HG03066 (cell line): ENCODE data around the gene ARHGAP28.
"Not testable (repeated sequence)": the region's sequence is repeated elsewhere in the genome, so short reads cannot be mapped to it uniquely, and the experiment has no call there.

Experiments
- ATAC-seq: cut with Tn5 transposase; IDR thresholded peaks from one replicate; pipeline ENCODE4 v1.9.1; 2021; ENCODE audit warnings: low read depth; ENCODE audit not compliant: unreplicated experiment

Gene ARHGAP28

DNA sequence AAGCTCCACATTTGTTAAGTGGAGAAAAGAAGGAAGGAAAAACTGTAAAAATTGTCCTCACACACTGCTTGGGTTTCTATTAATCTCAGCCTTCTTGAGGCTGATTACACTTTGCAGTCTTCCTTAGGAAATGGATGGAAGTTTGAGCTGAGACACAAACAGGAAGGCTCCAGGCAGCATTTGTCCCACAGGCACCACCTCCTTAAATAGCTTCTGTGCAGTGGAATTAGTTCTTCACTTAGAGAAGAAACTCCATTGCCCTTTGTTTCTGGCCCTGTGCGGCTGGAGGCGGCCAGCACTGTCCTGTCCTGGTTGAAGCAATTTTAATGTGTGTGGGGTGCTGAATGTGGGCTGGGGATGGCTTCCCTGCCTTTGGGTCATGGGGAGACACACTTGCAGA is 44.3 kb downstream of the ARHGAP28 start:
- ATAC-seq, result no peak

DNA sequence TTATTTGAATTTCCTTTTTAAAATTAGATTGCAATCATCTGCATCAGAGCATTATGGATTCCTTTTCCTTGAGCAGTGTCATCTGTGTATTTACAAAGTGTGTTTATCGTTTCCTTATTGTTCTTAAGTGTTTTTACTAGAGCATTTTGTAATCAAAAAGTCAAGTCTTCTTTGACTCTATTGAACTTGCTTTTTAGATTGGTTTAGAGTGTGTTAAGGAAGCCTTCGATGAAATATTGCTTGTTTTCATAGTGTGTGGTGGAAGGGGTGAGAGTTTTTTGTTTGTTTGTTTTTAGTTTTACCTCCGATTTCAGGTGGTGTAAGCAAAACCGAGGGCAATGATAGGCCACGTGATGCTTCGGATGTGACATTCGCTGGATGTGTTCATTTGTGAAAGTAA is 45.7 kb downstream of the ARHGAP28 start:
- ATAC-seq, result no peak

DNA sequence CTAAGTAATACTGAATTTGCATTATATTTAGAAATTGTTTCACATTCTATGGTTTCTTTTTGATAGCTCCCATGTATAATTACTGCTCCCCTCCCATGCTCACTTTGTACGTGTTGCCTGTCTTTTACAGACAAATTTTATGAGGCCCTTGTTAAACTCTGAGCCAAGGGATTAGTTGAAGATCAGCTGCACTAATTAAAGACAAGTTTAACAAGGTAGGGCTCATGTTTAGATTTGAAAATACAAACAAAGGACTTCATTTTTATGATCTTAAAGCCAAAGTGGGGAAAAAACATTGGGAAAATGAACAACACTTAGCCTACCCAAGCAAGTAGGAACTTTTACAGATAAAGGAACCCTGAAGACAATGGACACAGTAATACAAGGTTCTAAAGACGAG is 46.2 kb downstream of the ARHGAP28 start:
- no peak for ATAC-seq

DNA sequence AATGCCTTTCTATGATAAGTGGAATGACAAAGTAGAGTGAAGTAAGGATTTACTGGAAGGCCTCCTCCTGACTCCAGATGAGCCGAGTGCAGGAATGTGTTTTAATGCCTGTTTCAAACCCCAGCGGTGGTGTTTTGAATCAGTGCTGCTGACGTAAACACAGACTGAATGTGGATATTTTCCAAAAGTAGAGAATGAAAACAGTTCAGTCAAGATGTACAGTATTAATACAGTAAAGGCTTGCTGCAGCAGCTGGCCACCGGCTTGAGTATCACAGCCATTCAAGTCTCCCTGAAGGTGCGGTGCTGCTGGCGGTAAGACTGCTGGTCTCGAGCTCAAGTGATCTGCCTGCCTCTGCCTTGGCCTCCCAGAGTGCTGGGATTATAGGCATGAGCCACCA is 46.7 kb downstream of the ARHGAP28 start:
- no peak for ATAC-seq

DNA sequence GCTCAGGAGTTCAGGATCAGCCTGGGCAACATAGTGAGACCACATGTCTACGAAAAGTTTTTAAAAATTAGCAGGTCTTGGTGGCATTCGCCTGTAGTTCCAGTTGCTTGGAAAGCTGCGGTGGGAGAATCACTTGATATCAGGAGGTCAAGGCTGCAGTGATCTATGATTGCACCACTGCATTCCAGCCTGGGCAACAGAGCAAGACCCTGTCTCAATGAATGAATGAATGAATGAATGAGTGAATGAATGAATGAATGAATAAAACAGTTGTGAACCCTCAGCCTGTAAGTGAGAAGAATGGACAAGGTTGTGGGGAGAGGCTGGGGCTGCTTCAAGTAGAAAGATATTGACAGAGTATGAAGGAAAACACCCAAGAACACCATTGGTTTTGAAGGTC is 48.0 kb downstream of the ARHGAP28 start:
- ATAC-seq, result no peak

DNA sequence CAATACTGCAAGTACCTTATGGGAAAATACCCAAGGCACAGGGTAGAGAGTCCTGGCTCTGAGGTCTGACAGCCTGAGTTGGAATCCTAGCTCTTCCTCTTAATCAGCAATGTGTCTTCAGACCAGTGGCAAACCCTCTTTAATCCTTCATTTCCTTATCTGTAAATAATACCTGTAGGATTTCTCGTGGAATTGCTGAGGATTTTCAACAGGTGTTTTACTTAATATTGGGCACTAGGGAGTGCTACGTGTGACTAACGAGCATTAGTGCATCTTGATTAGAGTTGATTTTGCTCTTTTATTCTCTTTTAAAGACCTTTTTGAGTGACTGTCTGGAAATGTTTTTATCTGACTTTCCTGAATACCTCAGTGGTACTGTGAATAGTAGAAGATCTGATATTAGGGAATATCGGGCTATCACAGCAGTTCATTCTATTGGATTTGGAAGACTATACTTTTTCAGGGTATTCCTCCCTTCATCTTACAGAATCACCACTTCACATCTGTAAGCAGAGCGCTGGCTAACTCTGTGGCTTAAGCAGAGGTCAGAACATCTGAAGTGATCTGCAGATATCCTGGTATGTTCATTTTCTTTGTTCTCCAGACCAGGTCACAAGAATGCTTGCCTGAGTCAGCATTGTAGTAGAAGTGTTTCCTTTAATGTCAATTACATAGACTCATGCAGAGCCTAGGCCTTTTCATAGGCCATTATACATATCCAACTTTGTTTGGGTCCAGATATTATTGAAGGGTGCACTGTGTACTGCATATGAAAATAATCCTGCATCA is 49.1 kb downstream of the ARHGAP28 start:
- ATAC-seq, result no peak

DNA sequence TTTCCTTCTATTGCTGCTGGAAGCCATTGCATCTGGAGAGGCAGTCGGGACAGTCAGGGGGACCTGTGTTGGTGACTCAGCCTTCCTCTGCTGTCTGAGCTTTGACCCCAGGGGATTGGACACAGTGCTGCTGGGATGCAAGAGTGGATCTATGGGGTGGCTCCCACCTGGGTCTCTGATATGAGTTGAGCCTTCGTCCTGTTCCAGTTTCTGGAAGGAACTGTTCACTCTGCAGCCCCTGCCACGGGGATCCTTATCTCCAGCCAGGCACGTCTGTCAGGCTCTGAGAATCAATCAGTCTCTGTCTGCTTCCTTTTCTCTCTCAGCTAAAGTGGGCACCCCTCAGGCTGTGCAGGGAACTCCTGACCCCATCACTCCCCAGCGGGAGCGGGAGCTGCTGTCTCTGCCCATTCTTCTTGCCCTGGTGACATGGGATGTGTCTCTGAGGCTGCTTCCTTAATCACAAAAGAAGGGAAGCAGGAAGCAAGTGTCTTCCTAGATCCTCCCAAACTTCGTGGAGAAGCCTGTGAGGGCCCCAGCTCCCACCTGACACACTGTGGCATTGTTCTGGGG is 51.7 kb downstream of the ARHGAP28 start:
- no peak for ATAC-seq

DNA sequence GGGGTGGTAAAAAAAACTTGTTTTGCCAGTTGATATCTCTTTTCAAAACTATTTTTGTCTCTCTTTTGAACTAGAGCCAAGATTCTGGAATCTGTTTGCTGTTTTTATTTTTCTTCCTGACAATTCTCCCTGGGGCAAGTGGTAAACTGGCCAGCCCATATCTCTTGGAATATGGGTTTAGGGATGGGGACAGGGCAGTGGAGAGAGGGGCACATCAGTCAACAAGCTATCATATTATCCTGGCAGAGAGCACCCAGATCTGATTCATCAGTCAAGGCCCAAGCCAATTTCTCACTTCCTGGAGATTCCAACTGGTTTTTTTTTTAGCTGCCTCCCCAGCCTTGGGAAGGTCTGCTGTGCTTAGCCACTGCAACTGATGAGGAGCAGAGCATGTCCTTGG is 52.3 kb downstream of the ARHGAP28 start:
- no peak for ATAC-seq

DNA sequence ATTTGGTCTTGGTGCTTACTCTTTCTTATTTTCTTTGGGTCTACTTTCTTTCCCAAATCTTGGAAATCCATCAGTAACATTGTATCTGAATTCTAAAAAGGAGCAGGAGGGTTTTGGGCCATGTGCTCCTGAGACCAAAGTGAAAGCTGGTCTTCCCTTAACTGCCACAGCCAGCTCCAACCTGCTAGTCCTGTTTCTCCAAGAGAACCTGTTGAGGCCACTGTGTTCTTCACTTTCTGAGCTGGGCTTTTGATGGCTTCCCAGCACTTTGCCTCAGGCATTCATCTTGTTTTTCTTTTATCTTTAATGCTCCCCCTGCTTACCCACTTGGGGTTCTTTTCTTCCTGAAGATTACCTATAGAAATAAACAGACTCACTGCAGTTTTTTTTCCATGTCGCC is 53.3 kb downstream of the ARHGAP28 start:
- no peak for ATAC-seq

DNA sequence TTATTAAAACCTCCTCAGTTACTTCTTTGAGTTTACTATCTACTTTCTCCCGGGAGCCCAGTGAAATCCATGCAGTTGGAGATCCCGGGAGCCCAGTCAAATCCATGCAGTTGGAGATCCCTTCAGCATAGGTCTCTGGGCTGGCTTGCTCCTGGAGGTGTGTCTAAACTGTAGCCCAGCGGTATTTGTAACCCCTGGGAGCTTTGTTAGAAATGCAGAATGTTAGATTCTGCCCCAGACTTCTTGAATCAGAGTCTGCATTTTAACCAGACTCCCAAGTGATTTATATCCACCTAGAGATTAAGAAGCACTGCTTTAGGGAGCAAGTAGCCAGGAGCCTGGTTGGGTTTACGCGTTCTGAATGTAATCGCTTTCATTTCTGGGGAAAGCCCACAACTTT is 54.5 kb downstream of the ARHGAP28 start:
- ATAC-seq, result no peak

DNA sequence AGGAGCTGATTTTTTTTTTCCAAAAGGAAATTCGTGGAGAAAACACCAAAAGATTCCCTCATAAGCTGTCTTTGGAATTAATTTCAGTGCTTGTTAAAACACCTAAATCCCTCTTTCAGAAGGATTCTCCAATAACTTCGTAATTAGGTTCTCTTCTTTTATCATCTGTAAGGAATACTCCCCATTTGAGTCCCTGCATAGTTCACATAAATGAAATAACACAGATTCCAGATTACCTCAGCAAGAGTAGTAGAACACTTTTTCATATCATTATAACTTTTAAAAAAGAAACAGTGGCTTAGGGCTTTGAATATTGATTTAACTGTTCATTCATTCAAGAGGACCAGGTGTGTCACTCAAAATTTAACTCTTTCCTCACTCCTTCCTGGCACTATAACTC is 55.5 kb downstream of the ARHGAP28 start:
- no peak for ATAC-seq

DNA sequence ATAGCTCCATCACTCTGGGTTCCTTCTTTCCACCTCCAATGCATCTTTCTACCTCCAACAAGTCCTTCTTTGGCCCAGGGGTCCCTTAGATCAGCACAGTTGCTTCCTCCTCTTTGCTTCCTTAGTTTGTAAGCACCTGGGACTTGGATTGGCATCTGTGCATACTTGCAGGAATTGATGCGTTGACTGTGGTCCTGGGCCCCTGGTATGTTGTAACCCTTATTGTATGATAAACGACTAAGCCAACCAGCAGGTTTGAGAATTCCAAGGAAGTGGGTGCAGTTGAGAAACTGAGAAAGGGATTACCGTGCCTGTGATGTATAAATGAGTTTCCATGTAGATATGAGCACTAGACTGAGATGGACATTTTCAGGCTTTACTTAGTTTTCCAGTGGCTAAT is 55.9 kb downstream of the ARHGAP28 start:
- ATAC-seq, result no peak

DNA sequence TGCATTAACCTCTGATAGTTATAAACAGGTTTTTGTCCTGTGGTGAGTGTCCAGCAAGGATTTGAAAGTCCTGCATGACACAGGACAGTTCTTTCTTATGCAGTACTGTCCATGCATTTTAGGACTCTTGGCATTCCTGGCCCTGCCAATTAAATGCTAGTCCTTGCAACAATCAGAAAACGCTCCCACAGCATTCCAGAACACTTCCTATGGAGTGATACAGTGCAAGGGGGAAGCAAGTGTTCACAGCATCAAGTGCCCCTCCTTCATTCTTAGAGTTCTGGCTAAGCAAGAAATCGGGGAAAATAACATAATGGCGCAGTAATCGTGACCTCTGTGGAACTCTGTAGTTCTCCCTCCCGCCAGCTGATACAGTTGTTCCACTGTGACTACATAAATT is 62.9 kb downstream of the ARHGAP28 start:
- no peak for ATAC-seq

DNA sequence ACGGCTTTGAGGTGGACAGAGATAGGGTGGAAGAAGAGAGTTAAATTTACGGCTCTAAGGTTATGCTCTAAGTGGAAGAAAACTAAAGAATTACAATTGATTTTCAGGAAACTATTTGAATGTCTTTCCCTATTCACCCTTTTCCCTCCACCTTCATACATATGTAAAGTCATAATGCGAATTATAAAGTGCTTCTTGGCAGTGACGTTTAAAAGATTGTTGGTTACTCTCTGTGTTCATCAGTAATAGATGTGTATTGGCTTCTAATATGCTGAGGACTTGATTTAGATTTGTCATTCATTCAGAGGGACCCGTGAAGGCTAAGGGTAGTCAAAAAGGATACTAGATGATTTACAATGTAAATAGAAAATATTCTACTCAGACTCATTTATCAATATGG is 63.9 kb downstream of the ARHGAP28 start:
- ATAC-seq, result no peak

DNA sequence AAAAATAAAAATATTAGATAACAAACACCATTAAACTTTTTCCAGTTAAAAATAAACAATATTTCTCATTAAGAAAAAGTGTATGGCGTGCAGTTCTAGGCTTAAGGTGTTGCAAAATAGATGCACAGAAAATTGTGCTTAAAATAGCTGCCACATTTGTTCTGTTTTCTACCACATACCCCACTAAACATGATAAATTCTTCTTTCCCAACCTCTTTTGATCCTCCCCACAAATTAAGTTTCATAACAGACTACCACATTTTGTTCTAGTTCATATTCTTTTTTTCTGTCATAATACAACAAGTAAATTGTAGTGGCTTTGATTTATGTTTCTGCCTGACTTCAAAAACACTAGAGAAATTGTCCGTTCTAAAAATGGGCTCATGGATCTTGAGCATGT is 64.5 kb downstream of the ARHGAP28 start:
- no peak for ATAC-seq

DNA sequence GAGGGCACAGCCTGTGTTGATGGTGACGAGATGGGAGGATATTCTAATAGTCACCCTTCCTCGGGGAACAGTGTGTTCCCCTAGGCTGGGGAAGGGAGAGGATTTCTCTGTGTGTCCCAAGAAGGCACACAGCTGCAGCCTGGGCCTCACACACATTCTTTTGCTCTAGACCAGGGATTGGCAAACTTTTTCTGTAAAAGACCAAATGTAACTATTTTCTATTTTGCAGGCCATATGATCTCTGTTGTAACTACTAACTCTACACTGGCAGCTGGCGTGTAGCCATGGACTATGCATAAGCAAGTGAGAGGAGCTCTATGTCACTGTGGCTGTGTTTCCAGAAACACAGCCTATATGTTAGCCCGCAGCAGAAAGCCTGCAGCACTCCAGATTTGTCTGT is 65.8 kb downstream of the ARHGAP28 start:
- no peak for ATAC-seq

DNA sequence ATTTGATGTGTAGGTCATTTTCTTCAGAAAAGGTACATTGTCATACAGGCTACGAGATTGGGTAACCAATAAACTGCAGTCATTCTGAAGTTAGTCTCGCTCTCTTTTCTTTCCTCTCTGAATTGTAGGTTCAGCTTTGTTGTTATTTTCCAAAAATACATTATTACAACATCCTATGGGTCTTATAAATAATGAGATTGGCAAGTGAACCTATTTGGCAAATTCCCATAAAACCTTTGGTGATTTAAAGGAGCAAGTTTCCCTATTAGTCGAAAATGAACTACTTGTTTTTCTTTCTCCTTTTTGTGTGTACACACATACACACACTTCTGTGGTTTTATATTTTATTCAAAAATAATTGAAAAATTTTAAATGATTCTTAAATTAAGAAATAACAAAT is 67.0 kb downstream of the ARHGAP28 start:
- no peak for ATAC-seq

DNA sequence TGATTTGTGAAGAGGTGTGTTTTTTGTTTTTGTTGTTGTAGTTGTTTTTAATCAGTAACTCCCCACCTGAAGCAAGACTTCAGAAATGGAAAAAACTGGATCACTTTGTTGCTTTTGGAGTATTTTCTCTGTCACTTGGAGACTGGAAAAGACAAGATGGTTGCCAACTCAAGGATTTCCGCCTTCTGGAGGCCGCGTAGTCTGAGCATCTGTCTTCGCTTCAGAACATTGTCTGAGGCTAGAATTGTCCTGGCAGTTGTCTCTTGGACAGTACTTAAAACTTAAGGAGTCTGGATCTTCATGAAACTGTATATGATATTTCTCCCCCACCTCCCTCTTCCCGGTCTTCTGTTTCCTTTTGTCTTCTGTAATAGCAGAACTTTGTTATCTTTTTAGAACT is 67.7 kb downstream of the ARHGAP28 start:
- no peak for ATAC-seq

DNA sequence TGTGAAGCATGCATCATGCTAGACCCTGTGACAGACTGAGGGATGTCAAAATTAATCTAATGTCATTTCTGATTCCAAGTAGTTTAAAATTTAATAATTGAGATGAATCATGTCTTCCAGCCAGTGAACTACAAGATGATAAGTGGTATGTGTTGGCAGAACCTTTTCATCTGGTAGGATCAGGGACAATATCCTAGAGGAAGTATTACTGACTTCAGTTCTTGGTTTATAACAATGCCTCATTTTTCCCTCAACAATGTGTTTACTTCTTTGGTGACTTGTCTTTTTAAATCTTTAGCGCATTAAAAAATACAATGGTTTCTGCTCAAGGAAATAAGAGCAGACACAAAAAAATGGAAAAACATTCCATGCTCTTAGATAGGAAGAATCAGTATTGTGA is 69.4 kb downstream of the ARHGAP28 start:
- no peak for ATAC-seq

DNA sequence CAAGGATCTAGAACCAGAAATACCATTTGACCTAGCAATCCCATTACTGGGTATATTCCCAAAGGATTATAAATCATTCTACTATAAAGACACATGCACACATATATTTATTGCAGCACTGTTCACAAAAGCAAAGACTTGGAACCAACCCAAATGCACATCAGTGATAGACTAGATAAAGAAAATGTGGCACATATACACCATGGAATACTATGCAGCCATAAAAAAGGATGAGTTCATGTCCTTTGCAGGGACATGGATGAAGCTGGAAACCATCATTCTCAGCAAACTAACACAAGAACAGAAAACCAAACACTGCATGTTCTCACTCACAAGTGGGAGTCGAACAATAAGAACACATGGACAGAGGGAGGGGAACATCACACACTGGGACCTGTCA is 70.8 kb downstream of the ARHGAP28 start:
- ATAC-seq, result not testable (repeated sequence)

DNA sequence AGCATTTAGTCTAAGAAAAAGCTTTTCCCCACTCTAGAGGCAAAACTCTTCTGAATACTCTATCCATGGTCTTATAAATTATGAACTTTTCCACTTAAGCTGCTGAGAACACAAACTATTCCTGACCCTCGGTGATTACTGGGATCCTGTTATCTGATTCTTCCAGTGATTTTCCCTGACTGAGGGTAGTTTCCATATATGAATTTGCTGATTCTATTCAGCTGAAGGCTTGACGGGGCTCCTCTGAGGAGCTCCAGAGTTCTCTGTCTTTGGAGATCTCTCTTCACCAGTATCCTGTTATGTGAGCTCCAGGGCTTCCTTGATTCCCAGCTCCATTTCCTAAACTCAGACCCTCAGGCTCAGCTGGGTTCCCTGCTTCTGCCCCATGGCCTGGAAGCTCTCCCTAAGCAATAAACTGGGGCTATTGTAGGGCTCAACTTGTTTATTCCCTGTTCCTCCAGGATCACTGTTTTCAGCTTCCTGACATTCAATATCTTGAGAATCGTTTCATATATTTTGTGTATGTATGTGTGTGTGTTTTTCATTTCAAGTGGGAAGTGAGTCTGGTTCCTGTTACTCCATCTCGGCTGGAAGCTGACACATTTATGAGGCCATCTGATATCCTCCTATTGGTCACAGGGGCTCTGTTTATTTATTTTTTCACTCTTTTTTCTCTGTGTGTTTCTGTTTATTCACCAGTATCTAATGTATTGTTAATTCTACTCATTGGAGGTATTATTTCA is 78.2 kb downstream of the ARHGAP28 start:
- no peak for ATAC-seq

DNA sequence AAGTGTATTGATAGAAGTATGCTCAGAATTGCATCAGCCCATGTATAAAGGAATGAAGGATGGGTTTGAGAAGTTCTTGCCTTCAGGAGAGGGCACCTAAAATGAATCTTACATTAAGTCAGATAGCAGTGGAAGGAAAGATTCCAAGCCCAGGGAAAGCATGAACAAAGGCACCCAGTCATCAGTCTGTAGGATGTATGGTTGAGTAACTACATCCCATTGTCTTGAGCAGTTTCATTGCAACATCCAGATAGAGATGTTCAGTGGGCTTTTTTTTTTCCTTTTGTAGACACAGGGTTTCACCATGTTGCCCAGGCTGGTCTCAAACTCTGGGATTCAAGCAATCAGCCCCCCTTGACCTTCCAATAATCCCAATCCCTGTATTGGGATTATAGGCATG is 80.7 kb downstream of the ARHGAP28 start:
- ATAC-seq, result no peak
